SH-SY5Y (cell line): ENCODE measurements around the gene UBE2R2.

Experiments used
- GATA2 ChIP-seq: IDR thresholded peaks from 2 replicates; pipeline ENCODE4 v1.6.1; 2011; ENCODE audit warnings: mild to moderate bottlenecking, low read depth, low read length
- GATA3 ChIP-seq: IDR thresholded peaks from 2 replicates; pipeline ENCODE4 v1.6.1; 2011; ENCODE audit warnings: low read depth, mild to moderate bottlenecking, low read length, moderate library complexity

- TF ChIP-seq GATA2 (no peak), GATA3 (no peak)
Observed at GRCh38 chr9:33782395-33783152, 34.4 kb upstream of the UBE2R2 start.
